Left ventricle myocardium inferior (tissue), 1 donor: ENCODE measurements around the gene ARHGEF4. TPM values are rescaled to one million over a fixed set of nuclear protein-coding genes. Genes with fewer than 3 reads are reported as not detected.
"Not testable (repeated sequence)": the region's sequence is repeated elsewhere in the genome, so short reads cannot be mapped to it uniquely, and the experiment has no call there.

Experiments
- DNase-seq: peaks from one replicate; pipeline ENCODE4 v3.0.0-alpha.2; 2020
- H3K27ac ChIP-seq: fragments of 200-600 bp; replicated peaks from 2 replicates; pipeline ENCODE4 v1.8.0; 2021
- H3K27me3 ChIP-seq: fragments of 200-600 bp; 2 replicates; pipeline ENCODE4 v1.8.0; 2021; ENCODE audit warnings: low read depth
- H3K36me3 ChIP-seq: fragments of 200-600 bp; 2 replicates; pipeline ENCODE4 v1.8.0; 2021
- H3K4me1 ChIP-seq: fragments of 200-600 bp; 2 replicates; pipeline ENCODE4 v1.8.0; 2021
- H3K4me3 ChIP-seq: fragments of 200-600 bp; 2 replicates; pipeline ENCODE4 v1.8.0; 2021; ENCODE audit warnings: mild to moderate bottlenecking, moderate library complexity
- H3K9me3 ChIP-seq: fragments of 200-600 bp; replicated peaks from 2 replicates; pipeline ENCODE4 v1.8.0; 2021
- CTCF ChIP-seq: fragments of 200-600 bp; IDR thresholded peaks from 2 replicates; pipeline ENCODE4 v1.8.0; 2021; ENCODE audit warnings: antibody characterized with exemption, mild to moderate bottlenecking, borderline replicate concordance
- intact Hi-C: fragments of 100-400 bp; cut with micrococcal nuclease; formaldehyde crosslinking; loops from one replicate; pipeline ENCODE4 v1.11.0; 2022
- total RNA-seq: library from RNA; stranded (reverse); fragmentation: NEBNext Ultra II Directional; extraction: Animal tissue kit (Norgen Biotek cat#: 25700); gene quantifications from one replicate; pipeline ENCODE4 v1.2.1, GENCODE V29; 2021
- donor health status: DM: no; HTN: yes; CAD: no; lungs with severe emphysema.

ARHGEF4 gene
- total RNA-seq, 1 donor from 2014 or later, result 5.3 TPM

DNA sequence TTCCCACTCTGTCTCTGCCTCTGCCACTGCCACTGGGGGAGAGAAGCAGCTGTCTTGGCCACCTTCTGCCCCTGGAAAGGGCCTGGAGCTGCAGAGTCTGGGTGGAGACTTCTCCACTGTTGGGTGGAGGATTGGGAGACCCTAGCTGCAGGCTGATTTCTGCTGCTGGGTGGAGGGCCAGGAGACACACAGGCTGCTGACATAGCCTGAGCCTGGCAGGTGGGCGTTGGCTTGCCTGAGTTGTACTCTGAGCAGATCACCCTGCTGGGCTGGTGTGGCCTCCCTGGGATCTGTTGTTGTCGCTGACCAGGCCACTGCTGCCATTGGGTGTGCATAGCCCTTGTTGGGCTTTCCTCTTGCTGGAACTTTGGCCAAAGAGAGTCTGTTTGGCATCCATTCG is 64.3 kb downstream of the ARHGEF4 start:
- Histone ChIP-seq H3K4me1 (no peaks in the 10 kb centered on the region), H3K9me3 (peaks cover 5% of the 10 kb centered on the region), H3K36me3 (no peaks in the 10 kb centered on the region), H3K27me3 (peaks cover 59% of the 10 kb centered on the region), H3K4me3 (no peak overlapping the region), H3K27ac (no peak overlapping the region)
- intact Hi-C loops, result no loop called here
- no peak for TF ChIP-seq CTCF
- DNase-seq, result no peak

GRCh38 chr2:130901626-130902025 is 64.9 kb downstream of the ARHGEF4 start:
- Histone ChIP-seq H3K27me3 (peaks cover 59% of the 10 kb centered on the region), H3K9me3 (peaks cover 11% of the 10 kb centered on the region)
- H3K27ac ChIP-seq, H3K4me1 ChIP-seq, DNase-seq, H3K4me3 ChIP-seq, H3K36me3 ChIP-seq, intact Hi-C loops: not testable (repeated sequence)

DNA sequence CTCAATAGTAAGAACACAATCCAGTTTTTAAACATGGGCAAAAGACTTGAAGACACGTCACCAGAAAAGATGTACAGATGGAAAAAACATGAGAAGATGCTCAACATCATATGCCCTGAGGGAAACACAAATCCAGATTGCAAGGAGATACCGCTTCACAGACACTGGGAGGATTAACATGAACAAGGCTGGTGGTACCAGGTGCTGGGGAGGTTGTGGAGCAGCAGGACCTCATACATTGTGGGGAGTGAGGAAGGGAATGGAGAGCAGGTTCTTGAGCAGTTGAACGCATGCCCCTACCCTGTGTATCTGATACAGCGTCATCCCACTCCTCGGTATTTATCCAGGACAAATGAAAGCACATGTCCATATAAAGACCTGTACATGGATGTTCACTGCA is 72.1 kb downstream of the ARHGEF4 start:
- DNase-seq, result no peak
- H3K4me1 ChIP-seq, result no peaks in the 10 kb centered on the region
- TF ChIP-seq CTCF, result no peak
- intact Hi-C loops, result no loop called here
- H3K9me3 ChIP-seq, result peaks cover 14% of the 10 kb centered on the region
- H3K27me3 ChIP-seq, result peaks cover 69% of the 10 kb centered on the region
- H3K36me3 ChIP-seq, result no peaks in the 10 kb centered on the region
- no peak overlapping the region for H3K4me3 ChIP-seq
- H3K27ac ChIP-seq, result no peak overlapping the region

- Histone ChIP-seq H3K27me3 (peaks cover 76% of the 10 kb centered on the region), H3K4me1 (no peaks in the 10 kb centered on the region), H3K36me3 (no peaks in the 10 kb centered on the region), H3K4me3 (no peak overlapping the region), H3K27ac (no peak overlapping the region), H3K9me3 (peaks cover 10% of the 10 kb centered on the region)
- intact Hi-C loops, result no loop called here
- no peak for TF ChIP-seq CTCF
- no peak for DNase-seq
These were observed 74.2 kb downstream of the ARHGEF4 start for GRCh38 chr2:130910931-130911330.

GRCh38 chr2:130911482-130911881 is 74.8 kb downstream of the ARHGEF4 start:
- peaks cover 4% of the 10 kb centered on the region for H3K9me3 ChIP-seq
- intact Hi-C loops, result no loop called here
- H3K36me3 ChIP-seq, result no peaks in the 10 kb centered on the region
- DNase-seq, result no peak
- peaks cover 76% of the 10 kb centered on the region for H3K27me3 ChIP-seq
- H3K4me3 ChIP-seq, result no peak overlapping the region
- no peaks in the 10 kb centered on the region for H3K4me1 ChIP-seq
- TF ChIP-seq CTCF, result no peak
- H3K27ac ChIP-seq, result no peak overlapping the region

DNA sequence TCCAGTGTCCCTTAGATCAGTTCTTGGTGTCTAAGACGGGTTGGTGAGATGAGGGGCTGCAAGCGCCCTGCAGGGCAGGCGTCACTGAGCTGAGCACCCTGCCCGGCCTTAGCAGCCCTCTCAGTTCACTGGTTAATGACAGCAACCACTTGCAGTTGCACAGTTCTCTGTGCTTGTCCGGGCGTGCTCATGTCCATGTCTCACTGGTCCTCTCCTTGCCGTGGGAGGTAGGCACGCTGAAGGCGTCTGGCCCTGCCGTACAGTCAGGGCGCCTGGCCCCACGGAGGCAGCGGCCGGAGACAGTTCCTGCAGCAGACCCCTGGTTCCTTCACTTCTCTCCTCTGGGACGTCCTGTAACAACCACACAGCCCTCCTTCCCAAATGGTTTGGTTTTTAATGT is 75.3 kb downstream of the ARHGEF4 start:
- no peak for TF ChIP-seq CTCF
- DNase-seq, result no peak
- Histone ChIP-seq H3K4me3 (no peak overlapping the region), H3K4me1 (no peaks in the 10 kb centered on the region), H3K27ac (no peak overlapping the region), H3K9me3 (no peaks in the 10 kb centered on the region), H3K27me3 (peaks cover 76% of the 10 kb centered on the region), H3K36me3 (no peaks in the 10 kb centered on the region)
- intact Hi-C loops, result no loop called here
